SU-DHL-6 (cell line): Measurements from ENCODE around the gene TVP23A.

Source experiments
- H2AFZ ChIP-seq: fragments of 200-600 bp; sonication (generic); 2 replicates; pipeline ENCODE4 v1.6.1; 2014; ENCODE audit warnings: low read depth, mild to moderate bottlenecking, moderate library complexity, mixed read lengths, antibody characterized with exemption, low read length; ENCODE audit not compliant: severe bottlenecking
- H3F3A ChIP-seq: fragments of 200-600 bp; shearing (Covaris generic); 2 replicates; pipeline ENCODE4 v1.6.0; 2016; ENCODE audit warnings: antibody characterized with exemption, mild to moderate bottlenecking; ENCODE audit not compliant: insufficient read depth
- H3K27ac ChIP-seq: fragments of 200-600 bp; sonication (generic); 2 replicates; pipeline ENCODE4 v1.5.1; 2016; ENCODE audit warnings: low read depth, mild to moderate bottlenecking, low read length, moderate library complexity, mixed read lengths
- H3K27me3 ChIP-seq: fragments of 200-600 bp; sonication (generic), shearing (Covaris generic); 2 replicates; pipeline ENCODE4 v1.6.0; 2014; ENCODE audit warnings: mild to moderate bottlenecking, low read length
- H3K36me3 ChIP-seq: fragments of 200-600 bp; sonication (generic); 2 replicates; pipeline ENCODE4 v1.6.1; 2014; ENCODE audit warnings: mild to moderate bottlenecking, low read length, mixed read lengths
- H3K4me2 ChIP-seq: fragments of 300-600, 200-600 bp; shearing (Covaris generic), sonication (generic); 2 replicates; pipeline ENCODE4 v1.6.0; 2014; ENCODE audit warnings: low read length, low read depth, mild to moderate bottlenecking; ENCODE audit not compliant: poor library complexity, severe bottlenecking
- H3K4me3 ChIP-seq: fragments of 200-600 bp; sonication (generic); 2 replicates; pipeline ENCODE4 v1.5.1; 2014; ENCODE audit warnings: antibody characterized with exemption, low read length, mild to moderate bottlenecking, mixed read lengths; ENCODE audit not compliant: insufficient read depth, poor library complexity, severe bottlenecking
- H3K79me2 ChIP-seq: fragments of 200-600 bp; sonication (generic); 2 replicates; pipeline ENCODE4 v1.6.1; 2014; ENCODE audit warnings: mild to moderate bottlenecking, low read length, moderate library complexity; ENCODE audit not compliant: insufficient read depth
- H3K9ac ChIP-seq: fragments of 200-600 bp; sonication (generic); 2 replicates; pipeline ENCODE4 v1.7.0; 2014; ENCODE audit warnings: mild to moderate bottlenecking, low read length
- H3K9me2 ChIP-seq: fragments of 200-600 bp; sonication (generic); replicated peaks from 2 replicates; pipeline ENCODE4 v1.6.1; 2014; ENCODE audit warnings: low read length; ENCODE audit not compliant: insufficient read depth
- H3K9me3 ChIP-seq: fragments of 200-600 bp; sonication (generic); 2 replicates; pipeline ENCODE4 v1.6.1; 2014; ENCODE audit warnings: low read length, mixed read lengths; ENCODE audit not compliant: insufficient read depth
- H4K20me1 ChIP-seq: fragments of 200-600 bp; sonication (generic); 2 replicates; pipeline ENCODE4 v1.6.1; 2014; ENCODE audit warnings: low read depth, mild to moderate bottlenecking, antibody characterized with exemption, low read length, moderate library complexity, mixed read lengths
- CTCF ChIP-seq: fragments of 200-600 bp; sonication (generic); IDR thresholded peaks from one replicate; pipeline ENCODE4 v1.5.1; 2017; ENCODE audit warnings: antibody characterized with exemption, mild to moderate bottlenecking, low read length, moderate library complexity; ENCODE audit not compliant: insufficient read depth, poor library complexity, severe bottlenecking
- EZH2phosphoT487 ChIP-seq: fragments of 200-600 bp; sonication (generic), shearing (Covaris generic); conservative IDR thresholded peaks from 2 replicates; pipeline ENCODE4 v1.6.1; 2018; ENCODE audit warnings: mild to moderate bottlenecking, antibody characterized with exemption, low read length, moderate library complexity, mixed read lengths

TVP23A gene

GRCh38 chr16:10750793-10751192 lies 67.8 kb downstream of the TVP23A start:
- Histone ChIP-seq H3K27me3 (no peaks in the 10 kb centered on the region), H2AFZ (no peak overlapping the region), H3K4me2 (no peak overlapping the region), H3K9me2 (no peaks in the 10 kb centered on the region), H4K20me1 (no peaks in the 10 kb centered on the region), H3K9ac (no peak overlapping the region), H3K4me3 (no peak overlapping the region), H3K27ac (no peak overlapping the region), H3K79me2 (no peaks in the 10 kb centered on the region; the same call in 1 of the 2 replicates), H3K9me3 (no peaks in the 10 kb centered on the region), H3F3A (no peaks in the 10 kb centered on the region), H3K36me3 (no peaks in the 10 kb centered on the region; the same call in 1 of the 2 replicates)
- no peak for TF ChIP-seq CTCF
- no peak for TF ChIP-seq EZH2phosphoT487

- H3K27ac ChIP-seq: no peak overlapping the region
- TF ChIP-seq CTCF (no peak), EZH2phosphoT487 (no peak)
- no peak overlapping the region for H2AFZ ChIP-seq
- H3K4me3 ChIP-seq: no peak overlapping the region
- H3K27me3 ChIP-seq: no peaks in the 10 kb centered on the region
- no peaks in the 10 kb centered on the region for H3K9me3 ChIP-seq
- H3K36me3 ChIP-seq: no peaks in the 10 kb centered on the region; the same call in 1 of the 2 replicates
- peaks cover 12% of the 10 kb centered on the region for H3F3A ChIP-seq
- H4K20me1 ChIP-seq: no peaks in the 10 kb centered on the region
- H3K9me2 ChIP-seq: no peaks in the 10 kb centered on the region
- H3K79me2 ChIP-seq: peaks cover 14% of the 10 kb centered on the region; the same call in 1 of the 2 replicates
- H3K9ac ChIP-seq: no peak overlapping the region
- H3K4me2 ChIP-seq: no peak overlapping the region
These were observed 72.8 kb downstream of the TVP23A start for GRCh38 chr16:10745841-10746240.

DNA sequence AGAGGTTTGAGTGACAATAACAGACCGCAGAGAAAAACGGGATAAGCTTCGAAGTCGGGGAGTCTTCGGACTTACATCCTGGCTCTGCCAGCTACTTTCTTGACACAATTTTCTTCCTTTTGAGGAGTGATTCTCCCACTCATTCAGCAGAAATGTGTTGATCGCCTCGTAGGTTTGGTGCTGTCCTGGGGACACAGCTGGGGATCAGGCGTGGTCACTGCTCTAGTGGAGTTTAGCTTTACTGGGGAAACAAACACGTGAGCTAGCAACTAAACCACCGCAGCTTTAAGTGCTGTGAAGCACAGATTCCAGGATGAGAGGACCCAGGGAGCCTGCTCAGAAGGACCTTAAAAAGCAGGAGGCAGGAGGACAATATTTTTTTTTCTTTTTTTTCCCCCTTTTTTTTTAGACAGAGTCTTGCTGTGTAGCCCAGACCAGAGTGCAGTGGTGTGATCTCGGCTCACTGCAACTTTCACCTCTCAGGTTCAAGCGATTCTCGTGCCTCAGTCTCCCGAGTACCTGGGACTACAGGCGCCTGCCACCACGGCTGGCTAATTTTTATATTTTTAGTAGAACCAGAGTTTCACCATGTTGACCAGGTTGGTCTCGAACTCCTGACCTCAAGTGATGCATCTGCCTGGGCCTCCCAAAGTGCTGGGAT lies 74.1 kb downstream of the TVP23A start:
- TF ChIP-seq EZH2phosphoT487 (no peak), CTCF (no peak)
- H3K9me2 ChIP-seq: no peaks in the 10 kb centered on the region
- H3K36me3 ChIP-seq: no peaks in the 10 kb centered on the region; the same call in 1 of the 2 replicates
- peaks cover 14% of the 10 kb centered on the region; the same call in 1 of the 2 replicates for H3K79me2 ChIP-seq
- peaks cover 12% of the 10 kb centered on the region for H3F3A ChIP-seq
- peak overlapping the region; percentile 27; the same call in 1 of the 2 replicates for H3K27ac ChIP-seq
- peak overlapping the region; percentile 71 for H3K4me3 ChIP-seq
- H2AFZ ChIP-seq: peak overlapping the region; percentile 89
- no peaks in the 10 kb centered on the region for H4K20me1 ChIP-seq
- peak overlapping the region; percentile 78 for H3K9ac ChIP-seq
- no peaks in the 10 kb centered on the region for H3K9me3 ChIP-seq
- no peaks in the 10 kb centered on the region for H3K27me3 ChIP-seq
- peak overlapping the region; percentile 89 for H3K4me2 ChIP-seq
